Measurements from ENCODE around the gene ZNF205. TPM values are rescaled to one million over a fixed set of nuclear protein-coding genes. Genes with fewer than 3 reads are reported as not detected.

The ZNF205 gene
- total and polyA plus RNA-seq, 2 of the 8 experiments (the other 6 are each of a cell fraction or from before 2014, with no cell fraction given), result 19.1 to 19.9 TPM

DNA sequence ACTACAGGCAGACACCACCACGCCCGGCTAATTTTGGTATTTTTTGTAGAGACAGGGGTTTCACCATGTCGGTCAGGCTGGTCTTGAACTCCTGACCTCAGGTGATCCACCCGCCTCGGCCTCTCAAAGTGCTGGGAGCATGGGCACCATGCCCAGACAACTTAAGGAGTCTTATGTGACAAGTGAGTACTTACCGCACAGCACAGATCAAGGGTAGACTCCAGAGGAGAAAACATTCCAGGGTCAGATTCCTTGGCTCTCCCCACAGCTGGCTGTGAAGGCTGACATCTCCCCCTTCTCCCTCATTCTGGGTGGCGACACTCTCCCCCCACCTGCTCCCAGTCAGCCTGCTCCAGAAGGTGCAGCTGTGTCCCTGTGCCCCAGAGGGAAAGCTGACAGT, 23.9 kb upstream of the ZNF205 start (continued):
- TF ChIP-seq SP1 (IDR thresholded peaks at IDR 0.05; ENCODE audit: low read depth, low read length), result no peak
- TF ChIP-seq PHF8 (conservative IDR thresholded peaks at IDR 0.05; ENCODE audit: low read depth, low read length), result no peak

Data from H1 (cell line).